HepG2 (cell line): ENCODE measurements around the gene TMEM87A. TPM values are rescaled to one million over a fixed set of nuclear protein-coding genes. Genes with fewer than 3 reads are reported as not detected.

Experiments used
- ARID5B ChIP-seq: IDR thresholded peaks from 2 replicates; pipeline ENCODE4 v1.4.0; 2020; ENCODE audit warnings: mild to moderate bottlenecking, missing genetic modification reagents
- DNMT3B ChIP-seq: conservative IDR thresholded peaks from 2 replicates; pipeline ENCODE4 v1.6.1; 2016; ENCODE audit warnings: missing biosample characterization, control low read depth
- E2F1 ChIP-seq: sonication (generic); formaldehyde crosslinking; IDR thresholded peaks from 2 replicates; pipeline ENCODE4 v1.5.0; 2020; ENCODE audit warnings: missing genetic modification reagents
- GATAD2A ChIP-seq: IDR thresholded peaks from 2 replicates; pipeline ENCODE4 v1.6.1; 2016
- HCFC1 ChIP-seq: fragments of 150-350 bp; IDR thresholded peaks from 2 replicates; pipeline ENCODE4 v1.6.1; 2014; ENCODE audit warnings: low read depth, low read length
- HDAC2 ChIP-seq: sonication (generic); formaldehyde crosslinking; IDR thresholded peaks from 2 replicates; pipeline ENCODE4 v1.4.0; 2020; ENCODE audit warnings: missing genetic modification reagents
- HOMEZ ChIP-seq: IDR thresholded peaks from 2 replicates; pipeline ENCODE4 v1.6.1; 2016; ENCODE audit warnings: low read depth
- HOXD1 ChIP-seq: sonication (generic); formaldehyde crosslinking; IDR thresholded peaks from 2 replicates; pipeline ENCODE4 v1.5.0; 2020; ENCODE audit warnings: missing genetic modification reagents
- MBD4 ChIP-seq: IDR thresholded peaks from 2 replicates; pipeline ENCODE4 v1.6.1; 2012; ENCODE audit warnings: low read length, inconsistent platforms, borderline replicate concordance
- MLX ChIP-seq: IDR thresholded peaks from 2 replicates; pipeline ENCODE4 v1.6.1; 2016
- MTA1 ChIP-seq: sonication (generic); formaldehyde crosslinking; IDR thresholded peaks from 2 replicates; pipeline ENCODE4 v1.4.0; 2020; ENCODE audit warnings: missing genetic modification reagents, mild to moderate bottlenecking, borderline replicate concordance
- NR2C2 ChIP-seq: sonication (generic); formaldehyde crosslinking; IDR thresholded peaks from 2 replicates; pipeline ENCODE4 v1.4.0; 2020; ENCODE audit warnings: missing genetic modification reagents, mild to moderate bottlenecking, moderate library complexity, borderline replicate concordance
- PHF8 ChIP-seq: sonication (generic); formaldehyde crosslinking; IDR thresholded peaks from 2 replicates; pipeline ENCODE4 v1.5.0; 2020; ENCODE audit warnings: missing genetic modification reagents
- TERF1 ChIP-seq: sonication (generic); formaldehyde crosslinking; IDR thresholded peaks from 2 replicates; pipeline ENCODE4 v1.8.0; 2022; ENCODE audit warnings: mild to moderate bottlenecking, missing genetic modification reagents, moderate library complexity
- TP53 ChIP-seq: sonication (generic); formaldehyde crosslinking; conservative IDR thresholded peaks from 2 replicates; pipeline ENCODE4 v1.4.0; 2020; ENCODE audit warnings: missing genetic modification reagents
- ZNF17 ChIP-seq: sonication (generic); formaldehyde crosslinking; IDR thresholded peaks from 2 replicates; pipeline ENCODE4 v1.5.0; 2020; ENCODE audit warnings: mild to moderate bottlenecking, missing genetic modification reagents
- ZNF441 ChIP-seq: sonication (generic); formaldehyde crosslinking; IDR thresholded peaks from 2 replicates; pipeline ENCODE4 v1.7.0; 2021; ENCODE audit warnings: missing genetic modification reagents, borderline replicate concordance
- ZNF496 ChIP-seq: sonication (generic); formaldehyde crosslinking; IDR thresholded peaks from 2 replicates; pipeline ENCODE4 v1.8.1; 2023; ENCODE audit warnings: mild to moderate bottlenecking, moderate library complexity, missing genetic modification reagents; ENCODE audit not compliant: insufficient replicate concordance
- ZNF724P ChIP-seq: sonication (generic); formaldehyde crosslinking; IDR thresholded peaks from 2 replicates; pipeline ENCODE4 v1.8.0; 2022; ENCODE audit warnings: missing genetic modification reagents, borderline replicate concordance
- ZNF788 ChIP-seq: sonication (generic); formaldehyde crosslinking; IDR thresholded peaks from 2 replicates; pipeline ENCODE4 v1.5.0; 2020; ENCODE audit warnings: mild to moderate bottlenecking, missing genetic modification reagents, borderline replicate concordance
- polyA plus RNA-seq, 8 experiments: library from polyadenylated mRNA; depleted of rRNA in 3 of 8; stranded (reverse) in 7 of 8; unstranded in 1 of 8; fragments of >200 nt; fragmentation: Illumina TruSeq in 4 of 8; extraction: Trizol in 4 of 8; gene quantifications; 2 replicates each; pipeline versions ENCODE4 v1.2.1 to v1.2.3, GENCODE V29; 2011 to 2016; ENCODE audit warnings: low read depth in 4 of 8, missing spikeins in 1 of 8, mixed read lengths in 1 of 8; ENCODE audit not compliant: insufficient read depth in 1 of 8
- total RNA-seq, 5 experiments: library from RNA; depleted of rRNA; stranded (reverse); fragments of >200 nt; fragmentation: Illumina TruSeq; extraction: Trizol; gene quantifications; 2 replicates each; pipeline ENCODE4 v1.2.3, GENCODE V29; 2016; ENCODE audit warnings: low read depth in 1 of 5

Gene TMEM87A
- total and polyA plus RNA-seq, 2 of the 13 experiments (the other 11 are each of a cell fraction or from before 2014, with no cell fraction given), result 20.2 to 42.8 TPM

GRCh38 chr15:42207674-42208579 lies 65.3 kb downstream of the TMEM87A start, which contains the start of gene VPS39 (continued):
- TF ChIP-seq TERF1 (CRISPR knock-in tag) (no peak), HOMEZ (CRISPR knock-in tag) (peak; percentile 70; the same call in 1 of the 2 replicates), HDAC2 (CRISPR knock-in tag) (0 out of 2 replicates have a peak, but pooled peaks have one; percentile 35), ZNF441 (peak; percentile 46; the same call in 1 of the 2 replicates), NR2C2 (CRISPR knock-in tag) (peak; percentile 41; the same call in 1 of the 2 replicates), HOXD1 (CRISPR knock-in tag) (0 out of 2 replicates have a peak, but pooled peaks have one; percentile 66), DNMT3B (CRISPR knock-in tag) (no peak), MLX (no peak), ZNF496 (no peak), TP53 (0 out of 2 replicates have a peak, but pooled peaks have one; percentile 36), ARID5B (CRISPR knock-in tag) (peak; percentile 42; the same call in 1 of the 2 replicates), GATAD2A (CRISPR knock-in tag) (peak; percentile 50; the same call in 1 of the 2 replicates), MTA1 (CRISPR knock-in tag) (no peak; the same call in 1 of the 2 replicates), ZNF724P (CRISPR knock-in tag) (no peak), E2F1 (no peak), HCFC1 (no peak), ZNF788 (CRISPR knock-in tag) (peak; percentile 68; the same call in 1 of the 2 replicates), PHF8 (CRISPR knock-in tag) (peak; percentile 97), MBD4 (no peak), ZNF17 (CRISPR knock-in tag) (no peak)
